ENCODE data around the gene RTN1. TPM values are rescaled to one million over a fixed set of nuclear protein-coding genes. Genes with fewer than 3 reads are reported as not detected.

RTN1 gene
- total and polyA plus RNA-seq, 2 donors (not counting 1 experiment from before 2014, with no cell fraction given): 0.34 TPM; not detected in 1

DNA sequence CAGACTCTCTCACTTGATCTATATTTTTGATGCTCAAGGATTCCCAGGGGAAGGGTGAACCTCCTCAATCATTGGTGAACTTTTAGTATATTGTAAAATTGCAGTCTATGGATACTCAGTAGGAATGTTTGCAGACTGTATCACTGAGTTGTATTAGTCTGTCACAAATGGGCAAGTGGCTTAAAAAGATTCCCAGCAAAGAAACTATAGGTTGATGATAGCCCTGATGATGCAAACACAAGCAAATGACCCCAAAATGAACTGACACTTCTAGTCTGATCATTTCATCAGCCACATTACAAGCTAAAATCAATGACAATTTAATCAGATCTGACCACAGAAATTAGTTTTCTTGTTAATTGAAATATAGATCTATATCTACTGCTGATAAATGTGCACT, 59.5 kb downstream of the RTN1 start:
- Mint-ChIP-seq H3K9me3 (ENCODE audit: insufficient read depth) (no peaks in the 10 kb centered on the region), H3K4me1 (no peaks in the 10 kb centered on the region), H3K27me3 (no peaks in the 10 kb centered on the region), H3K27ac (no peak overlapping the region), H3K4me3 (no peak overlapping the region)
- no peaks in the 10 kb centered on the region for H3K27me3 ChIP-seq (replicated peaks in 1 of 4; ENCODE audit: control extremely low read depth in 1 of 4, control insufficient read depth in 3 of 4, insufficient read depth in 4 of 4, low read length in 3 of 4)
- H2AFZ ChIP-seq (ENCODE audit: insufficient read depth, low read depth, low read length, poor library complexity, severe bottlenecking): no peak overlapping the region
- H3K4me2 ChIP-seq (replicated peaks; ENCODE audit: low read depth, low read length, poor library complexity, severe bottlenecking): no peak overlapping the region
- POLR2A ChIA-PET: no interaction called here
- H3K9me3 ChIP-seq (ENCODE audit: control extremely low read depth in 1 of 3, control insufficient read depth in 2 of 3, insufficient read depth in 1 of 3, low read length in 2 of 3): no peaks in the 10 kb centered on the region
- no peaks in the 10 kb centered on the region for H4K20me1 ChIP-seq (ENCODE audit: control insufficient read depth, insufficient read depth, low read length, poor library complexity, severe bottlenecking)
- DNase-seq (no peak), ATAC-seq (ENCODE audit: low read depth) (no peak)
- no peak overlapping the region for H3K9ac ChIP-seq (ENCODE audit: low read length)
- H3K79me2 ChIP-seq (ENCODE audit: control insufficient read depth, insufficient read depth, low read length): no peaks in the 10 kb centered on the region
- no peak overlapping the region for H3K27ac ChIP-seq (ENCODE audit: low read length in 2 of 2)
- no peaks in the 10 kb centered on the region for H3K4me1 ChIP-seq (ENCODE audit: control insufficient read depth in 2 of 2, insufficient read depth in 2 of 2, low read length in 2 of 2)
- no peaks in the 10 kb centered on the region for H3K36me3 ChIP-seq (replicated peaks in 1 of 2; ENCODE audit: control extremely low read depth in 1 of 2, control insufficient read depth in 1 of 2, extremely low read depth in 1 of 2, insufficient read depth in 2 of 2, low read length in 1 of 2)
- H3K4me3 ChIP-seq (ENCODE audit: control extremely low read depth in 1 of 5, extremely low read depth in 1 of 5, insufficient read depth in 1 of 5, low read depth in 2 of 5, low read length in 4 of 5): no peak overlapping the region
- TF ChIP-seq, protein P1, sequence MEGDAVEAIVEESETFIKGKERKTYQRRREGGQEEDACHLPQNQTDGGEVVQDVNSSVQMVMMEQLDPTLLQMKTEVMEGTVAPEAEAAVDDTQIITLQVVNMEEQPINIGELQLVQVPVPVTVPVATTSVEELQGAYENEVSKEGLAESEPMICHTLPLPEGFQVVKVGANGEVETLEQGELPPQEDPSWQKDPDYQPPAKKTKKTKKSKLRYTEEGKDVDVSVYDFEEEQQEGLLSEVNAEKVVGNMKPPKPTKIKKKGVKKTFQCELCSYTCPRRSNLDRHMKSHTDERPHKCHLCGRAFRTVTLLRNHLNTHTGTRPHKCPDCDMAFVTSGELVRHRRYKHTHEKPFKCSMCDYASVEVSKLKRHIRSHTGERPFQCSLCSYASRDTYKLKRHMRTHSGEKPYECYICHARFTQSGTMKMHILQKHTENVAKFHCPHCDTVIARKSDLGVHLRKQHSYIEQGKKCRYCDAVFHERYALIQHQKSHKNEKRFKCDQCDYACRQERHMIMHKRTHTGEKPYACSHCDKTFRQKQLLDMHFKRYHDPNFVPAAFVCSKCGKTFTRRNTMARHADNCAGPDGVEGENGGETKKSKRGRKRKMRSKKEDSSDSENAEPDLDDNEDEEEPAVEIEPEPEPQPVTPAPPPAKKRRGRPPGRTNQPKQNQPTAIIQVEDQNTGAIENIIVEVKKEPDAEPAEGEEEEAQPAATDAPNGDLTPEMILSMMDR (IDR thresholded peaks at IDR 0.05): no peak
- no peak for TF ChIP-seq EZH2 (IDR thresholded peaks at IDR 0.05; ENCODE audit: borderline replicate concordance, insufficient read depth, low read depth, low read length, poor library complexity, severe bottlenecking)
- intact Hi-C loops (cut with micrococcal nuclease): no loop called here
- CTCF ChIA-PET: no interaction called here

GRCh38 chr14:59803052-59803540, 67.5 kb downstream of the RTN1 start:
- no peaks in the 10 kb centered on the region for H3K4me1 Mint-ChIP-seq
- CTCF ChIA-PET: no interaction called here

More at GRCh38 chr14:59803052-59803540, 67.5 kb downstream of the RTN1 start:
- Histone ChIP-seq H3K4me2 (replicated peaks; ENCODE audit: low read depth, low read length, poor library complexity, severe bottlenecking) (no peak overlapping the region), H2AFZ (ENCODE audit: insufficient read depth, low read depth, low read length, poor library complexity, severe bottlenecking) (no peak overlapping the region), H3K27ac (ENCODE audit: low read length in 2 of 2) (no peak overlapping the region), H3K79me2 (ENCODE audit: control insufficient read depth, insufficient read depth, low read length) (no peaks in the 10 kb centered on the region), H3K4me1 (ENCODE audit: control insufficient read depth in 2 of 2, insufficient read depth in 2 of 2, low read length in 2 of 2) (no peaks in the 10 kb centered on the region), H3K9me3 (ENCODE audit: control extremely low read depth in 1 of 3, control insufficient read depth in 2 of 3, insufficient read depth in 1 of 3, low read length in 2 of 3) (no peaks in the 10 kb centered on the region), H4K20me1 (ENCODE audit: control insufficient read depth, insufficient read depth, low read length, poor library complexity, severe bottlenecking) (no peaks in the 10 kb centered on the region), H3K36me3 (replicated peaks in 1 of 2; ENCODE audit: control extremely low read depth in 1 of 2, control insufficient read depth in 1 of 2, extremely low read depth in 1 of 2, insufficient read depth in 2 of 2, low read length in 1 of 2) (no peaks in the 10 kb centered on the region), H3K4me3 (ENCODE audit: control extremely low read depth in 1 of 5, extremely low read depth in 1 of 5, insufficient read depth in 1 of 5, low read depth in 2 of 5, low read length in 4 of 5) (no peak overlapping the region), H3K9ac (ENCODE audit: low read length) (no peak overlapping the region), H3K27me3 (replicated peaks in 1 of 4; ENCODE audit: control extremely low read depth in 1 of 4, control insufficient read depth in 3 of 4, insufficient read depth in 4 of 4, low read length in 3 of 4) (no peaks in the 10 kb centered on the region)
- Mint-ChIP-seq H3K4me3 (no peak overlapping the region), H3K27me3 (peaks cover 4% of the 10 kb centered on the region), H3K9me3 (ENCODE audit: insufficient read depth) (no peaks in the 10 kb centered on the region), H3K27ac (no peak overlapping the region)
- DNase-seq: no peak
- 100% methylated on average over 3 of the region's 7 CpGs for WGBS (ENCODE audit: insufficient coverage)
- intact Hi-C loops (cut with micrococcal nuclease): no loop called here
- no peak for ATAC-seq (ENCODE audit: low read depth)
- TF ChIP-seq, protein P1 (IDR thresholded peaks at IDR 0.05): no peak
- no peak for TF ChIP-seq EZH2 (IDR thresholded peaks at IDR 0.05; ENCODE audit: borderline replicate concordance, insufficient read depth, low read depth, low read length, poor library complexity, severe bottlenecking)
- POLR2A ChIA-PET: no interaction called here
